Loucy (cell line): ENCODE results near the gene SULT4A1.

Source experiments
- H2AFZ ChIP-seq: fragments of 200-600 bp; sonication (generic); 2 replicates; pipeline ENCODE4 v1.6.0; 2016; ENCODE audit warnings: antibody characterized with exemption, mild to moderate bottlenecking, low read length, moderate library complexity
- H3F3A ChIP-seq: fragments of 200-600 bp; 2 replicates; pipeline ENCODE4 v1.6.0; 2016; ENCODE audit warnings: antibody characterized with exemption, low read depth, mild to moderate bottlenecking
- H3K27me3 ChIP-seq: fragments of 200-600 bp; sonication (generic); 2 replicates; pipeline ENCODE4 v1.6.1; 2014; ENCODE audit warnings: low read length, mild to moderate bottlenecking; ENCODE audit not compliant: insufficient read depth, poor library complexity, severe bottlenecking
- H3K36me3 ChIP-seq: fragments of 200-600 bp; sonication (generic); 2 replicates; pipeline ENCODE4 v1.6.1; 2016; ENCODE audit warnings: low read length; ENCODE audit not compliant: insufficient read depth
- H3K4me1 ChIP-seq: fragments of 200-600 bp; sonication (generic); 2 replicates; pipeline ENCODE4 v1.5.1; 2014; ENCODE audit warnings: low read length, mild to moderate bottlenecking; ENCODE audit not compliant: insufficient read depth, poor library complexity, severe bottlenecking
- H3K4me2 ChIP-seq: fragments of 200-600 bp; sonication (generic); 2 replicates; pipeline ENCODE4 v1.6.0; 2014; ENCODE audit warnings: antibody characterized with exemption, low read length, low read depth, mild to moderate bottlenecking; ENCODE audit not compliant: poor library complexity, severe bottlenecking
- H3K4me3 ChIP-seq: fragments of 200-600 bp; sonication (generic); 2 replicates; pipeline ENCODE4 v1.5.1; 2014; ENCODE audit warnings: low read length, mild to moderate bottlenecking, mixed read lengths; ENCODE audit not compliant: poor library complexity, severe bottlenecking
- H3K79me2 ChIP-seq: fragments of 200-600 bp; sonication (generic); 2 replicates; pipeline ENCODE4 v1.6.1; 2014; ENCODE audit warnings: low read length; ENCODE audit not compliant: insufficient read depth
- H3K9ac ChIP-seq: fragments of 200-600 bp; sonication (generic); 2 replicates; pipeline ENCODE4 v1.6.0; 2014; ENCODE audit warnings: mild to moderate bottlenecking, low read depth, low read length, moderate library complexity; ENCODE audit not compliant: poor library complexity, severe bottlenecking
- H3K9me2 ChIP-seq: fragments of 200-600 bp; sonication (generic); replicated peaks from 2 replicates; pipeline ENCODE4 v1.6.1; 2016; ENCODE audit warnings: low read depth, low read length, mixed read lengths
- H3K9me3 ChIP-seq: fragments of 200-600 bp; sonication (generic); 2 replicates; pipeline ENCODE4 v1.6.1; 2014; ENCODE audit warnings: mild to moderate bottlenecking, antibody characterized with exemption, low read length, low read depth; ENCODE audit not compliant: insufficient read depth
- H4K20me1 ChIP-seq: fragments of 200-600 bp; sonication (generic); 2 replicates; pipeline ENCODE4 v1.6.0; 2014; ENCODE audit warnings: antibody characterized with exemption, low read length, mild to moderate bottlenecking; ENCODE audit not compliant: insufficient read depth, poor library complexity, severe bottlenecking
- EZH2phosphoT487 ChIP-seq: fragments of 200-600 bp; IDR thresholded peaks from 2 replicates; pipeline ENCODE4 v1.6.1; 2018; ENCODE audit warnings: antibody characterized with exemption, mild to moderate bottlenecking, moderate library complexity, borderline replicate concordance
- TF ChIP-seq, protein P1 (sequence below): fragments of 200-600 bp; sonication (generic); conservative IDR thresholded peaks from 2 replicates; pipeline ENCODE4 v1.5.1; 2014; ENCODE audit warnings: mild to moderate bottlenecking, antibody characterized with exemption, low read length

SULT4A1 gene

DNA sequence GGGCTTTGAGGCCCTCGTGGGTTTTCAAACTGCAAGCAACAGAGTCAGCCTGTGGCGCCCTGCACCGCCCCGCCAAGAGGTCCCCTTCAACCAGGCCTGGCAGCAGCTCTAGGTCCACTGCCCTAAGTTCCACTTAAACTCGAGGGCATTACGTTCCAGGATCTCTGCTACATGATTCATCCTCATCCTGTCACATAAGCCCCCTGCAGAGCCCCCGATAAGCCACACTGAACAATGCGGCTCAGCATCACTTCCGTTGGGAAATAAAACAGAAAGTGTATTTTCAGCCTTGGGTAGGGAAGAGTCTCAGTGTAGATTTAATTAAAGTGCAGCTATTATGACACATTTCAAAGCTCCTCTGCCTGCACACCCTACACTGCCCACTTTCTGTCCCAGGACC is 24.6 kb downstream of the SULT4A1 start:
- Histone ChIP-seq H3K4me3 (no peak overlapping the region), H3K36me3 (no peaks in the 10 kb centered on the region), H3K27me3 (no peaks in the 10 kb centered on the region), H3K9me2 (no peaks in the 10 kb centered on the region), H3K4me2 (no peak overlapping the region), H3K79me2 (no peaks in the 10 kb centered on the region), H3F3A (no peaks in the 10 kb centered on the region), H2AFZ (no peak overlapping the region), H4K20me1 (no peaks in the 10 kb centered on the region), H3K9ac (no peak overlapping the region), H3K4me1 (no peaks in the 10 kb centered on the region), H3K9me3 (no peaks in the 10 kb centered on the region)
- no peak for TF ChIP-seq EZH2phosphoT487
- TF ChIP-seq, protein P1, sequence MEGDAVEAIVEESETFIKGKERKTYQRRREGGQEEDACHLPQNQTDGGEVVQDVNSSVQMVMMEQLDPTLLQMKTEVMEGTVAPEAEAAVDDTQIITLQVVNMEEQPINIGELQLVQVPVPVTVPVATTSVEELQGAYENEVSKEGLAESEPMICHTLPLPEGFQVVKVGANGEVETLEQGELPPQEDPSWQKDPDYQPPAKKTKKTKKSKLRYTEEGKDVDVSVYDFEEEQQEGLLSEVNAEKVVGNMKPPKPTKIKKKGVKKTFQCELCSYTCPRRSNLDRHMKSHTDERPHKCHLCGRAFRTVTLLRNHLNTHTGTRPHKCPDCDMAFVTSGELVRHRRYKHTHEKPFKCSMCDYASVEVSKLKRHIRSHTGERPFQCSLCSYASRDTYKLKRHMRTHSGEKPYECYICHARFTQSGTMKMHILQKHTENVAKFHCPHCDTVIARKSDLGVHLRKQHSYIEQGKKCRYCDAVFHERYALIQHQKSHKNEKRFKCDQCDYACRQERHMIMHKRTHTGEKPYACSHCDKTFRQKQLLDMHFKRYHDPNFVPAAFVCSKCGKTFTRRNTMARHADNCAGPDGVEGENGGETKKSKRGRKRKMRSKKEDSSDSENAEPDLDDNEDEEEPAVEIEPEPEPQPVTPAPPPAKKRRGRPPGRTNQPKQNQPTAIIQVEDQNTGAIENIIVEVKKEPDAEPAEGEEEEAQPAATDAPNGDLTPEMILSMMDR = no peak

DNA sequence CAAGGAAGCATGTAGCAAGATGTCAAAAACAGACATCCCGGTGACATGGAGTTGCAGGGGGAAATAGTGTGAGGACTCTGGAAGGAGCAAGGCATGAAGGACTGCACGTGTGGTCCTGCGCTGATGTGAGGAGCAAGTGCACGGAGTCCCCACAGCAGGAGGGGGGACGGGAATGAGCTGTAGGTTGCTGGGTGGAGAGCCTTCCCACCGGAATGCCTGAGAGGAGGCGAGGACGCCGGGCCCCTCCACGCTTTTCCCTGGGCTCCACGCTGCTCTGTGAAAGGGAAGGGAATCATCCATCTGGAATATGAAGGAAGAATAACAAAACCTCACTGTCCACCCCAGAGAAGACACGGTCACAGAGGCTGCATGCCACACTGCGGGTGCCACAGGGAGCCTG is 26.6 kb downstream of the SULT4A1 start:
- Histone ChIP-seq H3K27me3 (no peaks in the 10 kb centered on the region), H3K9ac (no peak overlapping the region), H4K20me1 (no peaks in the 10 kb centered on the region), H3K36me3 (no peaks in the 10 kb centered on the region), H2AFZ (no peak overlapping the region), H3K4me2 (no peak overlapping the region), H3K4me3 (no peak overlapping the region), H3K9me2 (no peaks in the 10 kb centered on the region), H3K79me2 (no peaks in the 10 kb centered on the region), H3K9me3 (no peaks in the 10 kb centered on the region), H3K4me1 (no peaks in the 10 kb centered on the region), H3F3A (no peaks in the 10 kb centered on the region)
- TF ChIP-seq, protein P1 = no peak
- no peak for TF ChIP-seq EZH2phosphoT487

DNA sequence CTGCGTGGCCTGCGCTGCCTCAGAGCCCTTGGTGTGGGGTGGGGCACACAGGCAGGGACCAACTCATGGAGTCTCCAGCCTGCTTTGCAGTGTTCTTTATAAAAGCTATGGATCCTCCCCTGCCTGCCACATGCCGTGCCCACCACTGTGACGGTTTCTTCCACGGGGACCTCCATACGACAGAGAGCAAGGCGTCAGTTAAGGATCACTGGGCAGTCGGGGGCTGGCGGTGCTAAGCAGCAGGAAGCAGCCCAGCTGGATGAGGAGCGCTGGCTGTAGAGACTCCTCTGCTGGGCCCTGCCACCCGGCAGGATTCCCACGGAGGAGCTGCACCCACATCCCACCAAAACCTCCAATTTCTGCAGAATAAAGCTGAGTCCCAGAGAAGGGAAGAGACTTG is 27.1 kb downstream of the SULT4A1 start:
- Histone ChIP-seq H3K4me3 (no peak overlapping the region), H3K9me2 (no peaks in the 10 kb centered on the region), H4K20me1 (no peaks in the 10 kb centered on the region), H3F3A (no peaks in the 10 kb centered on the region), H3K36me3 (no peaks in the 10 kb centered on the region), H3K9ac (no peak overlapping the region), H3K4me1 (no peaks in the 10 kb centered on the region), H3K9me3 (no peaks in the 10 kb centered on the region), H3K27me3 (no peaks in the 10 kb centered on the region), H3K4me2 (no peak overlapping the region), H3K79me2 (no peaks in the 10 kb centered on the region), H2AFZ (no peak overlapping the region)
- TF ChIP-seq, protein P1 = no peak
- TF ChIP-seq EZH2phosphoT487 = no peak
